K562 (cell line): ENCODE measurements around the gene ACER1.

ENCODE experiments used
- ATF3 ChIP-seq, 2 experiments: fragments of 450-650 bp in 1 of 2; sonication (generic) in 1 of 2; formaldehyde crosslinking in 1 of 2; IDR thresholded peaks in 1 of 2; conservative IDR thresholded peaks in 1 of 2; 2 replicates each; pipeline versions ENCODE4 v1.6.1 to v1.8.1; 2016 to 2023; ENCODE audit warnings: mild to moderate bottlenecking in 2 of 2, moderate library complexity in 2 of 2, inconsistent platforms in 1 of 2, missing genetic modification reagents in 1 of 2
- BRF1 ChIP-seq: IDR thresholded peaks from 3 replicates; pipeline ENCODE4 v1.6.1; 2011; ENCODE audit warnings: borderline replicate concordance, mild to moderate bottlenecking; ENCODE audit not compliant: insufficient read length; ENCODE audit errors: extremely low read depth
- E2F4 ChIP-seq: sonication (generic); formaldehyde crosslinking; IDR thresholded peaks from 2 replicates; pipeline ENCODE4 v1.8.0; 2022; ENCODE audit warnings: mild to moderate bottlenecking, low read depth, missing genetic modification reagents
- ERF ChIP-seq: fragments of 450-650 bp; formaldehyde crosslinking; IDR thresholded peaks from 2 replicates; pipeline ENCODE4 v1.4.0; 2020; ENCODE audit warnings: mild to moderate bottlenecking, mixed read lengths
- ETV6 ChIP-seq, 3 experiments: fragments of 150-350 bp in 1 of 3; sonication (generic) in 1 of 3; formaldehyde crosslinking in 1 of 3; IDR thresholded peaks; 2 replicates each; pipeline versions ENCODE4 v1.6.1 to v1.8.0; 2014 to 2022; ENCODE audit warnings: borderline replicate concordance in 2 of 3, low read depth in 2 of 3, antibody characterized with exemption in 1 of 3, low read length in 1 of 3, mild to moderate bottlenecking in 1 of 3, missing genetic modification reagents in 1 of 3
- EZH2 ChIP-seq: IDR thresholded peaks from 2 replicates; pipeline ENCODE4 v1.6.1; 2012; ENCODE audit warnings: low read depth, mild to moderate bottlenecking, inconsistent platforms, low read length, borderline replicate concordance
- GATAD2B ChIP-seq: fragments of 450-650 bp; IDR thresholded peaks from 2 replicates; pipeline ENCODE4 v1.6.1; 2017; ENCODE audit warnings: mild to moderate bottlenecking, borderline replicate concordance
- JUNB ChIP-seq: fragments of 450-650 bp; formaldehyde crosslinking; conservative IDR thresholded peaks from 2 replicates; pipeline ENCODE4 v1.4.0; 2020; ENCODE audit warnings: mild to moderate bottlenecking
- NRF1 ChIP-seq, 2 experiments: fragments of 450-650 bp; IDR thresholded peaks in 1 of 2; conservative IDR thresholded peaks in 1 of 2; 2 replicates each; pipeline ENCODE4 v1.6.1; 2014; ENCODE audit warnings: mild to moderate bottlenecking in 2 of 2
- PATZ1 ChIP-seq: fragments of 250-450 bp; sonication (Bioruptor Pico); IDR thresholded peaks from 2 replicates; pipeline ENCODE4 v1.5.0; 2020; ENCODE audit warnings: mild to moderate bottlenecking, borderline replicate concordance
- TCF7L2 ChIP-seq: fragments of 150-350 bp; IDR thresholded peaks from 2 replicates; pipeline ENCODE4 v1.6.1; 2016; ENCODE audit warnings: low read depth, mild to moderate bottlenecking, low read length, moderate library complexity
- ZBTB7A ChIP-seq: IDR thresholded peaks from 2 replicates; pipeline ENCODE4 v1.6.1; 2011; ENCODE audit warnings: low read depth, mild to moderate bottlenecking, low read length, moderate library complexity, borderline replicate concordance; ENCODE audit not compliant: control insufficient read depth

- TF ChIP-seq ZBTB7A (no peak), TCF7L2 (no peak), EZH2 (no peak), JUNB (CRISPR knock-in tag) (no peak), BRF1 (no peak), GATAD2B (no peak), ERF (no peak), ATF3 (IDR thresholded peaks at IDR 0.05) (no peak), ATF3 (CRISPR knock-in tag; conservative IDR thresholded peaks at IDR 0.05) (no peak), ETV6 (IDR thresholded peaks at IDR 0.05; ENCODE audit: borderline replicate concordance in 1 of 2, low read depth in 2 of 2, low read length in 1 of 2) (no peak), ETV6 (CRISPR knock-in tag; IDR thresholded peaks at IDR 0.05; ENCODE audit: borderline replicate concordance) (no peak), NRF1 (conservative IDR thresholded peaks at IDR 0.05 in 1 of 2, IDR thresholded peaks at IDR 0.05 in 1 of 2) (no peak), E2F4 (CRISPR knock-in tag) (no peak), PATZ1 (CRISPR knock-in tag) (no peak)
Observed at GRCh38 chr19:6362027-6362350, 28.6 kb upstream of the ACER1 start.
